Measurements from ENCODE around the gene C19orf25. TPM values are rescaled to one million over a fixed set of nuclear protein-coding genes. Genes with fewer than 3 reads are reported as not detected.

C19orf25 gene
- polyA plus RNA-seq, 1 of the 3 experiments (the other 2 are of a cell fraction): 25.3 TPM

GRCh38 chr19:1491849-1492170 is 12.8 kb upstream of the C19orf25 start:
- Histone ChIP-seq H4K20me1 (ENCODE audit: insufficient read depth) (no peaks in the 10 kb centered on the region), H2AFZ (ENCODE audit: low read depth) (no peak overlapping the region), H3K9me2 (no peaks in the 10 kb centered on the region), H3K36me3 (replicated peaks in 1 of 2; ENCODE audit: control insufficient read depth in 1 of 2, insufficient read depth in 2 of 2, low read length in 1 of 2) (no peaks in the 10 kb centered on the region), H3K9ac (no peak overlapping the region), H3K4me3 (ENCODE audit: low read depth in 2 of 2, low read length in 1 of 2) (peak overlapping the region; percentile 62 to 66; a peak in 3 of 4 replicates), H3K4me1 (ENCODE audit: control insufficient read depth in 1 of 2, insufficient read depth in 2 of 2, low read depth in 1 of 2, low read length in 1 of 2) (peaks cover 5 to 18% of the 10 kb centered on the region in 2 experiments; a peak in 2 of 4 replicates), H3F3A (replicated peaks; ENCODE audit: insufficient read depth) (no peaks in the 10 kb centered on the region), H3K9me3 (no peaks in the 10 kb centered on the region), H3K79me2 (ENCODE audit: insufficient read depth) (no peaks in the 10 kb centered on the region), H3K27ac (ENCODE audit: low read depth in 2 of 2, low read length in 1 of 2) (no peak overlapping the region), H3K4me2 (peak overlapping the region; percentile 91), H3K27me3 (ENCODE audit: insufficient read depth) (no peaks in the 10 kb centered on the region)
- ChIA-PET CTCF (interaction anchor here (1.0 to 3.7 kb wide), 4 partner anchors 12 to 211 kb away, joined by 3 to 23 read pairs (median 4); no protein-coding TSS in a partner anchor), POLR2A (interaction anchor here (0.9 to 1.4 kb wide), 2 partner anchors 20 to 36 kb away, joined by 3 to 5 read pairs; no protein-coding TSS in a partner anchor)
- DNase-seq: no peak
- no peak for TF ChIP-seq REST (IDR thresholded peaks at IDR 0.05; ENCODE audit: low read depth, low read length)
- no peak for TF ChIP-seq MXI1 (IDR thresholded peaks at IDR 0.05; ENCODE audit: low read depth, low read length)
- no peak for TF ChIP-seq TAF1 (IDR thresholded peaks at IDR 0.05; ENCODE audit: borderline replicate concordance, low read depth, low read length)
- no peak for TF ChIP-seq YY1 (IDR thresholded peaks at IDR 0.05; ENCODE audit: low read depth)
- TF ChIP-seq SIN3A (IDR thresholded peaks at IDR 0.05; ENCODE audit: borderline replicate concordance, low read depth, low read length): no peak
- no peak for TF ChIP-seq JUND (IDR thresholded peaks at IDR 0.05)
- no peak for TF ChIP-seq TEAD4 (IDR thresholded peaks at IDR 0.05; ENCODE audit: borderline replicate concordance, insufficient read depth)
- TF ChIP-seq RCOR1 (IDR thresholded peaks at IDR 0.05; ENCODE audit: low read length): no peak
- no peak for TF ChIP-seq IRF3 (IDR thresholded peaks at IDR 0.05; ENCODE audit: low read depth, low read length)
- TF ChIP-seq MAX (IDR thresholded peaks at IDR 0.05; ENCODE audit: low read depth): no peak
- TF ChIP-seq USF2 (IDR thresholded peaks at IDR 0.05; ENCODE audit: borderline replicate concordance, low read depth, low read length): no peak
- no peak for TF ChIP-seq RAD21 (IDR thresholded peaks at IDR 0.05; ENCODE audit: low read length)
- no peak for TF ChIP-seq CTCF (IDR thresholded peaks at IDR 0.05)
- no peak for TF ChIP-seq USF1 (IDR thresholded peaks at IDR 0.05; ENCODE audit: borderline replicate concordance, low read depth)
- no peak for TF ChIP-seq NFIC (IDR thresholded peaks at IDR 0.05; ENCODE audit: borderline replicate concordance)
- TF ChIP-seq TCF12 (IDR thresholded peaks at IDR 0.05): no peak
- no peak for TF ChIP-seq GABPA (IDR thresholded peaks at IDR 0.05; ENCODE audit: low read depth)
- no peak for TF ChIP-seq SMC3 (IDR thresholded peaks at IDR 0.05; ENCODE audit: low read depth, low read length)
- TF ChIP-seq MEF2A (IDR thresholded peaks at IDR 0.05; ENCODE audit: borderline replicate concordance, low read depth): no peak
- no peak for TF ChIP-seq NRF1 (IDR thresholded peaks at IDR 0.05; ENCODE audit: low read depth, low read length)
- WGBS (ENCODE audit: low lambda C conversion rate): 77% methylated on average over 12 of the region's 12 CpGs

Data from SK-N-SH (cell line).